Thyroid gland (tissue), 4 donors: Measurements from ENCODE around the gene TMEM38A. TPM values are rescaled to one million over a fixed set of nuclear protein-coding genes. Genes with fewer than 3 reads are reported as not detected.
A peak's percentile ranks its signal among the peaks of the same experiment; 100 is the strongest.

ENCODE experiments used
- DNase-seq, 2 donors: peaks; one replicate each; pipeline ENCODE4 v3.0.0-alpha.2; 2019
- H3K27ac ChIP-seq, 3 donors: fragments of 200-600 bp; sonication (generic); 1 replicate in 2 of 3; 2 replicates in 1 of 3; pipeline ENCODE4 v1.5.1; 2016 to 2019; ENCODE audit warnings: mild to moderate bottlenecking in 1 of 3, moderate library complexity in 1 of 3
- H3K27me3 ChIP-seq: fragments of 200-600 bp; sonication (generic); one replicate; pipeline ENCODE4 v1.5.1; 2019
- H3K36me3 ChIP-seq, 2 donors: fragments of 200-600 bp; sonication (generic); one replicate each; pipeline ENCODE4 v1.5.1; 2016 to 2019
- H3K4me1 ChIP-seq, 2 donors: fragments of 200-600 bp; sonication (generic); one replicate each; pipeline ENCODE4 v1.5.1; 2017 to 2019
- H3K4me3 ChIP-seq, 3 donors: fragments of 200-600 bp; sonication (generic); replicated peaks in 1 of 3; 1 replicate in 2 of 3; 2 replicates in 1 of 3; pipeline ENCODE4 v1.5.1; 2016; ENCODE audit warnings: mild to moderate bottlenecking in 1 of 3
- H3K9me3 ChIP-seq: fragments of 200-600 bp; sonication (generic); one replicate; pipeline ENCODE4 v1.5.1; 2017
- POLR2A ChIP-seq, 2 donors: fragments of 450-650 bp; IDR thresholded peaks; one replicate each; pipeline ENCODE4 v1.6.1; 2017; ENCODE audit warnings: antibody characterized with exemption in 2 of 2, mild to moderate bottlenecking in 2 of 2, moderate library complexity in 1 of 2
- WGBS, 2 donors: methylation state at CpG; one replicate each; pipeline ENCODE4 v1.1.5; 2017; 5-methylcytosine and 5-hydroxymethylcytosine counted together
- intact Hi-C: fragments of 100-400 bp; cut with DNase I; formaldehyde crosslinking; loops from one replicate; pipeline ENCODE4 v1.15.1; 2023
- total RNA-seq, 4 donors: library from RNA; depleted of rRNA; stranded (reverse); fragments of >200 nt; gene quantifications; one replicate each; pipeline ENCODE4 v1.2.3, GENCODE V29; 2016
- TF ChIP-seq, protein P1 (sequence below), 6 experiments: fragments of 200-600 bp in 3 of 6; fragments of 450-650 bp in 3 of 6; sonication (generic) in 3 of 6; IDR thresholded peaks; one replicate each; pipeline ENCODE4 v1.5.1; 2016 to 2019; ENCODE audit warnings: antibody characterized with exemption in 6 of 6, mild to moderate bottlenecking in 2 of 6, inconsistent platforms in 1 of 6, moderate library complexity in 1 of 6

Gene TMEM38A
- total RNA-seq, 4 donors from 2014 or later = 3.2 to 7.8 (median 5.6) TPM

DNA sequence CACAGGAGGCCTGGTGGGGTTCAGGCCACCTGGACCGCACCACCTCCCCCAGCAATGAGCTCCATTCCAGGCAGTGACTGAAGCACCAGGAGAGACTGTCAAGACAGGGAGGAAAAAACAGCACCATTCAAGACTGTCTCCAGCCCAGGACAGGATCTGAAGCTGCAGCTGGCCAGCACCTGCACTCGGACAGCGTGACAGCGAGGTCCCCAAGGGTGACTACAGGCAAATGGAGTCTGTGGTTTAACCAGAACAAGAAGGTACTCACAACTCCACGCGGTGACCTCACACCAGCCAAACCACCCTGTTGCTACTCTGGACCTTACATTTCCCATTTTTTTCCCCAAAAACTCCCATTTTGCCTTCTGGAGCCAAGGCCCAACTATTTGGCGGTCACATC is 42.7 kb upstream of the TMEM38A start:
- Histone ChIP-seq H3K9me3 (no peaks in the 10 kb centered on the region), H3K27me3 (no peaks in the 10 kb centered on the region), H3K27ac (no peak overlapping the region), H3K4me3 (no peak overlapping the region), H3K4me1 (peaks cover 15 to 26% of the 10 kb centered on the region in 2 donors), H3K36me3 (no peaks in the 10 kb centered on the region)
- WGBS, 2 donors = 92 to 94% methylated on average over 6 to 7 of the region's 7 CpGs
- TF ChIP-seq, protein P1, sequence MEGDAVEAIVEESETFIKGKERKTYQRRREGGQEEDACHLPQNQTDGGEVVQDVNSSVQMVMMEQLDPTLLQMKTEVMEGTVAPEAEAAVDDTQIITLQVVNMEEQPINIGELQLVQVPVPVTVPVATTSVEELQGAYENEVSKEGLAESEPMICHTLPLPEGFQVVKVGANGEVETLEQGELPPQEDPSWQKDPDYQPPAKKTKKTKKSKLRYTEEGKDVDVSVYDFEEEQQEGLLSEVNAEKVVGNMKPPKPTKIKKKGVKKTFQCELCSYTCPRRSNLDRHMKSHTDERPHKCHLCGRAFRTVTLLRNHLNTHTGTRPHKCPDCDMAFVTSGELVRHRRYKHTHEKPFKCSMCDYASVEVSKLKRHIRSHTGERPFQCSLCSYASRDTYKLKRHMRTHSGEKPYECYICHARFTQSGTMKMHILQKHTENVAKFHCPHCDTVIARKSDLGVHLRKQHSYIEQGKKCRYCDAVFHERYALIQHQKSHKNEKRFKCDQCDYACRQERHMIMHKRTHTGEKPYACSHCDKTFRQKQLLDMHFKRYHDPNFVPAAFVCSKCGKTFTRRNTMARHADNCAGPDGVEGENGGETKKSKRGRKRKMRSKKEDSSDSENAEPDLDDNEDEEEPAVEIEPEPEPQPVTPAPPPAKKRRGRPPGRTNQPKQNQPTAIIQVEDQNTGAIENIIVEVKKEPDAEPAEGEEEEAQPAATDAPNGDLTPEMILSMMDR (IDR thresholded peaks at IDR 0.05) = no peak
- TF ChIP-seq POLR2A (IDR thresholded peaks at IDR 0.05) = no peak
- no peak for DNase-seq
- intact Hi-C loops = no loop called here

DNA sequence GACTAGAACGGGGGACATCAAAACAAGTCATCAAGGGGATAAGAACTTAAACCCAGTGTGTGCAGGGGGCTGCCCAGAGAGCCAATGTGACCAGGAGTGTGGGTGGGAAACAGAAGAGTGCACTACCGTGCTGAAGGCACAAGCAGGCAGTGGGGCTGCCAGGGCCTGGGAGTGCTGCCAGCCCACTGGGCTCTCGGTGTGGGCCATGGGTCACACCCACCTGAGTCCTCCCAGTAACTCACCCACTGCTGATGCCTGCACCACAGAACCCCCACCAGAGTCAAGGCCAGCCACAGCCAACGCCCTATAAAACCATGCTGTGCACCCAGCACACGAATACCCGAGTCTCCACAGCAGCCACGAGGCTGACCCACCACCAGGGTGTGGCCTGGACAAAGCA is 41.5 kb upstream of the TMEM38A start:
- DNase-seq = peak; percentile 56 to 61
- WGBS, 2 donors = 56 to 65% methylated on average over 6 to 7 of the region's 7 CpGs
- H3K36me3 ChIP-seq = no peaks in the 10 kb centered on the region
- H3K9me3 ChIP-seq = no peaks in the 10 kb centered on the region
- no peak overlapping the region for H3K27ac ChIP-seq
- TF ChIP-seq, protein P1 (IDR thresholded peaks at IDR 0.05) = no peak
- TF ChIP-seq POLR2A (IDR thresholded peaks at IDR 0.05) = no peak
- no peak overlapping the region for H3K4me3 ChIP-seq
- no peaks in the 10 kb centered on the region for H3K27me3 ChIP-seq
- peaks cover 15 to 26% of the 10 kb centered on the region in 2 donors for H3K4me1 ChIP-seq
- intact Hi-C loops = no loop called here

- Histone ChIP-seq H3K27me3 (no peaks in the 10 kb centered on the region), H3K9me3 (no peaks in the 10 kb centered on the region), H3K36me3 (no peaks in the 10 kb centered on the region), H3K27ac (no peak overlapping the region), H3K4me1 (peaks cover 15 to 23% of the 10 kb centered on the region in 2 donors), H3K4me3 (no peak overlapping the region)
- DNase-seq = no peak
- intact Hi-C loops = no loop called here
- TF ChIP-seq POLR2A (IDR thresholded peaks at IDR 0.05) = no peak
- TF ChIP-seq, protein P1 (IDR thresholded peaks at IDR 0.05) = no peak
- WGBS, 2 donors = 91 to 96% methylated on average over 5 of the region's 5 CpGs
These were observed 40.9 kb upstream of the TMEM38A start for GRCh38 chr19:16620018-16620417.

GRCh38 chr19:16620584-16620983 is 40.4 kb upstream of the TMEM38A start:
- peaks cover 15 to 20% of the 10 kb centered on the region in 2 donors for H3K4me1 ChIP-seq
- TF ChIP-seq, protein P1 (IDR thresholded peaks at IDR 0.05) = no peak
- TF ChIP-seq POLR2A (IDR thresholded peaks at IDR 0.05) = no peak
- no peaks in the 10 kb centered on the region for H3K27me3 ChIP-seq
- no peaks in the 10 kb centered on the region for H3K36me3 ChIP-seq
- no peaks in the 10 kb centered on the region for H3K9me3 ChIP-seq
- DNase-seq = no peak
- no peak overlapping the region for H3K27ac ChIP-seq
- intact Hi-C loops = no loop called here
- WGBS, 2 donors = 79 to 81% methylated on average over 3 of the region's 3 CpGs
- H3K4me3 ChIP-seq = no peak overlapping the region

- intact Hi-C loops = no loop called here
- Histone ChIP-seq H3K9me3 (no peaks in the 10 kb centered on the region), H3K4me1 (peaks cover 16 to 23% of the 10 kb centered on the region in 2 donors), H3K36me3 (no peaks in the 10 kb centered on the region), H3K27ac (no peak overlapping the region), H3K4me3 (no peak overlapping the region), H3K27me3 (no peaks in the 10 kb centered on the region)
- 79 to 86% methylated on average over 5 to 7 of the region's 7 CpGs for WGBS, 2 donors
- TF ChIP-seq, protein P1 (IDR thresholded peaks at IDR 0.05) = no peak
- no peak for TF ChIP-seq POLR2A (IDR thresholded peaks at IDR 0.05)
- DNase-seq = no peak
These were observed 39.7 kb upstream of the TMEM38A start for GRCh38 chr19:16621165-16621800.
